CD4-positive, alpha-beta T cell treated with Interleukin-4 for 1 hour (primary cell): ENCODE data around the gene CDCA3.
"Not testable (repeated sequence)": the region's sequence is repeated elsewhere in the genome, so short reads cannot be mapped to it uniquely, and the experiment has no call there.

Experiments
- DNase-seq, 2 donors: peaks; one replicate each; pipeline ENCODE4 v3.0.0-alpha.2; 2020 to 2022

CDCA3 gene

DNA sequence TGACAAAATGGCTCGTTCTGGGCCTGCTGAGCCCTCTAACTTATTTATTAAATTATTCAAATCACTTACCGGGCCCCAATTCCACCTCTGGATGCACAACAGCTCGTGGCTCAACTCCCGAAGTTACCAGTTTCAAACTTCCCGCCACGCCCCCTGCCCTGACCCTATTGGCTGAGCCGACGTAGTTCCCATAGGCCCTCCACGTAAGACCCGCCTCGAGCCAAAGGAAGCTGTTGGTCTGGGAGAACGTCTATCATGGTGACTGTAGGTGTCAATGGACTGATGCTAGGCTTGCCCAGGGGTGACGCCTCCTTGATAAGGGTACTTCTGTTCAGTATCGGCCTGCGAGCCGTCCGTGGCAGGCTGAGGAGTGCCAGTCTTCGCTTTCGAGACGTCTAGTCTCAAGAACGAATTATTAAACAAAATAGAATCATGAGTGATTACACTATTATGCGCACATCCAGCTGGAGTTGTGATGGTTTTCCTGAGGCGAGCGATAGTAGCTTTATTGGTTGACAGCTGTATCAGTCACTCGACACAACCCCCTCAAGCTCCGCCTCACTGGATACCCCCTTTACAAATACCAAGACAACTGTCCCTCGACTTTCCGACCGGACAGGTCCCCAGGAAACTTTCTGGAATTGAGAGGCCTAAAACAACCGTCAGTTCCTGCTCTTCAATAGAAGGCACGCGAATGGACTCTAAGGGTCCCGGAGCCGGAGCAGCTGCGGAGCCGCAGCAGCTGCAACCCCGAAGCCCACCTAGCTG lies at the start of gene CDCA3:
Gene CDCA3 (minus strand): TSS at position 134 of the 768 bp plus-strand sequence. CDS start 334 bp downstream, outside the sequence.
- peak; percentile 97 for DNase-seq

DNA sequence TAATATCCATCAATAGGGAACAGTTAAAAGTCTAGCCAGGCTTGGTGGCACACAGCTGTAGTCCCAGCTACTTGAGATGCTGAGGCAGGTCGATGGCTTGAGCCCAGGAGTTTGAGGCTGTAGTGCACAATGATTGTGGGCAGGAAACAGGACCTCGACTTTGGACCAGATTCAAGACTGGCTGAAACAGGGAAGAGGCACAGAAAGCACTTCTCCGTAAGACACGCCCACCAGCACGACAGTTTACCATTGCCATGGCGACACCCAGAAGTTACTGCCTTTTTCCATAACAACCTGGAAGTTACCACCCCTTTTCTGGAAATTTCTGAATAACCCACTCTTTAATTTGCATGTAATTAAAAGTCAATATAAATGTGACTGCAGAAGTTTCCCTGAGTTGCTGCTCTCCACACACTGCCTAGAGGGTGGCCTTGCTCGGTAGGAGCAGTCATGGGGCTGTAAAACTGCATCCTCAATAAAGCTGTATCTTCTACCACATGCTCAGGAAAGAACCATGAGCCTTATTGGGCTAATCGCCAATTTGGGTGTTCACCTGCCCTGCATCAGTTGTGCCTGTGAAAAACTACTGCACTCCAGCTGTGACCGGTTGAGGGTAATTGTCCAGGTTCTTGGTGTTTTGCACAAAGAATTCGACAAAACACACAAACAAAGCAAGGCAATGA lies 48.9 kb upstream of the CDCA3 start:
- peak; percentile 33 to 71 for DNase-seq

DNA sequence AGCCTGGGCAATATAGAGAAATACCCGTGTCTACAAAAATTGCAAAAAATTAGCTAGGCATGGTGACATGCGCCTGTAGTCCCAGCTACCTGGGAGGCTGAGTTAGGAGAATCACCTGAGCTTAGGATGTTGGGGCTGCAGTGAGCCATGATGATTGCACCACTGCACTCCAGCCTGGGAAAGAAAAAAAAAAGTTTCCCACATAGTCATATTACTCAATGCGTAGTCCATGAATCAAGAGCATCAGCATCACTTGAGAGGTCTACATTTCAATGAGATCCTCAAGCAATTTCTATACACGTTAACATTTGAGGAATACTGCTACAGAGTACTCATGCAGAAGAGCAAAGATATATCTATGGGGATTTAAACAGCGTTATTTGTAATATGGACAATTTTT lies 48.3 kb upstream of the CDCA3 start:
- no peak for DNase-seq

DNA sequence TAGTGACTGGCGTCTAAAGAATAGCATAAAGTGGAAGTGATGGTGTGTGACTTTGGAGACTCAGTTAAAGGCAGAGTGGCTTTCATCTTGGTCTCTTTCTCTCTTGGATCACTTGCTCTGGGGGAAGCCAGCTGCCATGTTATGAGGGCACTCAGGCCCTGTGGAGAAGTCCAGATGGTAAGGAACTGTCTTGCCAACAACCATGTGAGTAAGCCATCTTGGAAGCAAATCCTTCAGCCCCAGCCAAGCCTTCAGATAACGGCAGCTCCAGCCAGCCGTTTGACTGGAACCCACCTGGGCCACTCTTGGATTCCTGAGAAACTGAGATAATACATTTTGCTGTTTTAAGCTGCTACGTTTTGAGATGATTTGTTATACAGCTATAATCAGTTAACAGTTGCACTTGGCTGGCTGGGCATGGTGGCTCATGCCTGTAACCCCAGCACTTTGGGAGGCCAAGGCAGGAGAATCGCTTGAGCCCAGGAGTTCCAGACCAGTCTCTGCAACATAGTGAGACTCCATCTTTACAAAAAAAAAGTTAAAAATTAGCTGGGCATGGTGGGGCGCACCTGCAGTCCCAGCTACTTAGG lies 45.9 kb upstream of the CDCA3 start:
- DNase-seq = no peak

DNA sequence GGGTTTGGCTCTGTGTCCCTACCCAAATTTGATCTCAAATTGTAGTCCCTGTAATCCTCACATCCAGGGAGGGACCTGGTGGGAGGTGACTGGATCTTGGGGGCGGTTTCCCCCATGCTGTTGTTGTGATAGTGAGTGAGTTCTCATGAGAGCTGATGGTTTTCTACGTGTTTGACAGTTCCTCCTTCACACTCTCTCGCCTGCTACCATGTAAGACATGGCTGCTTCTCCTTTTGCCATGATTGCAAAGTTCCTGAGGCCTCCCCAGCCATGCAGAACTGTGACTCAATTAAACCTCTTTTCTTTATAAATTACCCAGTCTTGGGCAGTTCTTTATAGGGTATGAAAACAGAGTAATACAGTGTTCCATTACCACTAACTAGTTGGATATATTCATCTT lies 43.2 kb upstream of the CDCA3 start:
- no peak for DNase-seq

DNA sequence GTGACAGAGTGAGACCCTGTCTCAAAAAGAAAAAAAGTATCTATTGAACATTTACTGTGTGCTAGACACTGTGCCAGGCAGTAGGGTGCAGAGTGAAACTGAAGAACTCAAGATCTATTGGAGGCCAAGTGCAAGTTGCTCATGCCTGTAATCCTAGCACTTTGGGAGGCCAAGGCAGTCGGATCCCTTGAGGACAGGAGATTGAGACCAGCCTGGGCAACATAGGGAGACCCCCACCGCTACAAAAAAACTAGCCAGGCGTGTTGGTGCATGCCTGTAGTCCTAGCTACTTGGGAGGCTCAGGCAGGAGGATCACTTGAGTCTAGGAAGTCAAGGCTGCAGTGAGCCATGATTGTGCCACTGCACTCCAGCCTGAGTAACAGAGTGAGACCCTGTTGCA lies 41.6 kb upstream of the CDCA3 start:
- DNase-seq = not testable (repeated sequence)

DNA sequence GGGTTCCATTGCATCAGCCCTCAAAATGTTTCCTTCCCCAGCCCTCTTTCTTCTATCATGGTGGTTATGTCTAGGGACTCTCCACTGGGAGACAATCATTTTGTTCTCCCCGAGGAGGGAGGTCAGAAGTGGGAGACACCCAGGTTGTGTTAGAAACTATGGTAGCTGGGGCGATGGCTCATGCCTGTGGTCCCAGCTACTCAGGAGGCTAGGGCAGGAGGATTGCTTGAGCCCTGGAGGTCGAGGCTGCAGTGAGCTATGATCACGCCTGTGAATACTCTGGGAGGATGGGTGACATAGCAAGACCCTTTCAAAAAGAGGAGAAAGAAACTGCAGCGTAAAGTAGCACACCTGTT lies 40.5 kb upstream of the CDCA3 start:
- no peak for DNase-seq

DNA sequence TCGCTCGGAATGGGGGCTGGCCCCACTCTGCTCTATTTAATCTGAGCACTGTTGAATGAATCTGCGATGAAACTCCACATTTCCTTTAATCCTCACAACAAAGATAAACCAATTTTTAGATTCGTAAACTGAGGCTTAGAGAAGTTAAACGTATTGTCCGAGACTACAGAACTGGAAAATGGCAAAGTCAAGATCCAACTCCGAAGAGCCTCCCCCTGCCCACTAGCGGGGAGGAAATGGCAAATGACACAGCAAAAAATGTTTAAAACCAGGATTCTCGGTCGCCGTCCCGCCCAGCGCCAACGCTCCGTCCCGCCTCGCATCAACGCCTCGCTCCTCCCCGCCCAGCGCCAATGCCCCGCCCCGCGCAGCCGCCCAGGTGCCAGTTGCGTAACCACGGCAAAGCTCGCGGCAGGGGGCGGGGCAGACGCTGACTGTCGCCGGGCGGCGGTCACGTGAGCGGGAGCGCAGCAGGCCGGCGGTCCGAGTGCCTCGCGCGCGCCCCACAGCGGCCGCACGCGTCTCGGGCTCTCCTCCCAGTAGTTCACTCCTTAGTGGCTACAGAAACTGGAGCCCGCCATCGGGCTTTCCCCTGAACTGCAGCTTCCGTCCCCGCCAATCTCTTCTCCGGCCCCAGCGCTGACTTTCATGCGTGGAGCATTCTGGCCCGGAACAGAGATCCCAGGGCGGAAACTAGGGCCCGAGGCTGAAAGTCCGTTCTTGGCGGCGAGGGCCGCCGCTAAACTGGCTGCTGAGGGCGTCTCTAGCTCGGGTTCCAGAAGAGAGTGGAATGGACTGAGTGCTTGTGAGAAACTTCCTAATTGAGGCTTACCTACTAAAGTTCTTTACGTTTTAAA lies 39.9 kb upstream of the CDCA3 start:
- DNase-seq = peak; percentile 98

DNA sequence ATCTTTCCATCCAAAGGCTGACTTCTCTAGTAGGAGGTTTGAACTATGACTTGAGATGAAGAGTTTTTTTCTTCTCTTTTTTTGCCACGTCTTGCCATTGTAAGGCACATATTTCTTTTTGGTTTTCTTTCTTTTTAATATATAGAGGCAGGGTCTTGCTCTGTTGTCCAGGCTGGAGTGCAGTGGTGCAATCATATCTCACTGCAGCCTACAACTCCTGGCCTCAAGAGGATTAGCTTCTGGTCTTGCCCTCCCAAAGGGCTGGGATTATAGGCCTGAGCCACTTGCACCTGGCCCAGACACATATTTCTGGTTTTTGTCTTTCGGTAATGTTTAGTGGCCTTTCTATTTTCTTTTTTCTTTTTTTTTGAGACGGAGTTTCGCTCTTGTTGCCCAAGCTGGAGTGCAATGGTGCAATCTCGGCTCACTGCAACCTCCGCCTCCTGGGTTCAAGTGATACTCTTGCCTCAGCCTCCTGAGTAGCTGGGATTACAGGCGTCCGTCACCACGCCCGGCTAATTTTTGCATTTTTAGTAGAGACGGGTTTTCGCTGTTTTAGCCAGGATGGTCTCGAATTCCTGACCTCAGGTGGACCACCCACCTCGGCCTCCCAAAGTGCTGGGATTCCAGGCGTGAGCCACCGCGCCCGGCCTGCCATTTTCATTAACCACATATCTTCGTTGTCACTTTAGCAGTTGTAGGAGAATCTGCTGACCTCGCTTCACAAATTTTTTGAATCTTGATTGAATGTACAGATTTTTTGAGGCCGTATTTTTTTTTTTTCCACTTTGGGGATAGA lies 38.9 kb upstream of the CDCA3 start:
- DNase-seq = not testable (repeated sequence)

DNA sequence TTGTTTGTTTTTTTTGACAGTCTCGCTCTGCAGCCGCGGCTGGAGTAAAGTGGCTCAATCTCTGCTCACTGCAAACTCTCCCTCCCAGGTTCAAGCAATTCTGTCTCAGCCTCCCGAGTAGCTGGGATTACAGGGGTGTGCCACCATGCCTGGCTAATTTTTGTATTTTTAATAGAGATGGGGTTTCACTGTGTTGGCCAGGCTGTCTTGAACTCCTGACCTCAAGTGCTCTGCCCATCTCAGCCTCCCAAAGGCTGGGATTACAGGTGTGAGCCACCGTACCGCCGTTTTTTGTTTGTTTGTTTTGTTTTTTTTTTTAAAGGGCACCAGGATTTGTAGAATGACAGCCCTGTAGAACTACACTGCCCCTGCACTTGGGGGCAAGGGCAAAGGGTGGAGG lies 37.7 kb upstream of the CDCA3 start:
- not testable (repeated sequence) for DNase-seq

DNA sequence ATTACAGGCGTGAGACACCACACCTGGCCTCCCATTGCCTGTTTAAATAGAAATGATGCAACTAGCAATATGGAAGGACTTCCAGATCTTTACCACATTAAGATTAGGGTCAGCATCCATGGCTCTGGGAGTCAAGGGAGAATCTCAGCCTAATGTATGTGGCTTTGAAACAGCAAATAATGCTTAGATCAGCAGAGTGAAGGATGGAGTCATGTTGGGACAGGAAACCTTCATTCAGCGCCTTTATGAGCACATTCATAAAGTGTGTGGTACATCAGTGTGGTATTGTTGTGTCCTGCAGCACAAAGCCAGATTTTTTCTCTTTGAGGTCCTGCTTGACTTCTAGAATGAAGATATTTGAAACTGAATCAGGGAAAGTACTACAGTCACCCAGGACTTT lies 37.3 kb upstream of the CDCA3 start:
- DNase-seq = no peak

DNA sequence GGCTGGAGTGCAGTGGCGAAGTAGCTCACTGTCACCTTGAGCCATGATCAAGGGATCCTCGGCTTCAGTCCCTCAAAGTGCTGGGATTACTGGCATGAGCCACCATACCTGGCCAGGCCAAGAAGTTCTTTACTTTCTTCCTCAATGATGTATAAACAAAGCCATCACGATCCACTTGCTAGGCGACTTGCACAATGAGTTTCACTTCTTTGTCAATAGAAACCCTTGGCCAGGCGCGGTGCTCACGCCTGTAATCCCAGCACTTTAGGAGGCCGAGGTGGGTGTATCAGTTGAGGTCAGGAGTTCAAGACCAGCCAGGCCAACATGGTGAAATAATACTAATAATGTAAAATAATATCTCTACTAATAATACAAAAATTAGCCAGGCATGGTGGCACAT lies 36.4 kb upstream of the CDCA3 start:
- DNase-seq = no peak

DNA sequence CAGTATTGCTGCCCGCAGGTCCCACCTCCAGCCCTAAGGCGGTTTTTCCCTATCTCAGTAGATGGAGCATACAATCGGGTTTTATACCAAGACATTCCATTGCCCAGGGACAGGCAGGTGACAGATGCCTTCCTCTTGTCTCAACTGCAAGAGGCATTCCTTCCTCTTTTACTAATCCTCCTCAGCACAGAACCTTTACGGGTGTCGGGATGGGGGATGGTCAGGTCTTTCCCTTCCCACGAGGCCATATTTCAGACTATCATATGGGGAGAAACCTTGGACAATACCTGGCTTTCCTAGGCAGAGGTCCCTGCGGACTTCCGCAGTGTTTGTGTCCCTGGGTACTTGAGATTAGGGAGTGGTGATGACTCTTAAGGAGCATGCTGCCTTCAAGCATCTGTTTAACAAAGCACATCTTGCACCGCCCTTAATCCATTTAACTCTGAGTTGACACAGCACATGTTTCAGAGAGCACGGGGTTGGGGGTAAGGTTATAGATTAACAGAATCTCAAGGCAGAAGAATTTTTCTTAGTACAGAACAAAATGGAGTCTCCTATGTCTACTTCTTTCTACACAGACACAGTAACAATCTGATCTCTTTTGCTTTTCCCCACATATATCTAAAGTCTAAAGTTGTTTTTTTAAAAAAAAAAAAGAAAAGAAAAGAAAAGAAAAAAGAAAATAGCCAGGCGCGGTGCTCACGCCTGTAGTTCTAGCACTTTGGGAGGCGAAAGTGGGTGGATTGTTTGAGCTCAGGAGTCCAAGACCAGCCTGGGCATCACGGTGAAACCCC lies 35.3 kb upstream of the CDCA3 start:
- DNase-seq = not testable (repeated sequence)

DNA sequence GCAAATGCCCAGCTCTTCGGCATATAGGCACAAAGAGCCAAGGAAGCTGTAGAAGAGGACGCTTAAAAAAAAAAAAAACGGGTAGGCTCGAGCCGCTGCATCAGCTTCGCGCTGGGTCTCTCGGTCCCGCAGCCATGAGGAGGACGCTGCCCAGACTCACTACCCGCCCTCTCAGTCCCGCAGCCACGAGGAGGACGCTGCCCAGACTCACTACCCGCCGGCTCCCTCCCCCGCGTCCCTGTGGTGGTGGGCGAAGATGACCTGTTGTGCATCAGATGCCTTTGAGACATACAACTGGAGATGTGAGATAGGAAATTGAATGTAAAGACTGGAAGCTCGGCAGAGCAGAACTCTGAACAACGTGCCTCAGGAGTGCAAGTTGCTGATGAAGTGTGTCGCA lies 33.5 kb upstream of the CDCA3 start:
- no peak for DNase-seq

DNA sequence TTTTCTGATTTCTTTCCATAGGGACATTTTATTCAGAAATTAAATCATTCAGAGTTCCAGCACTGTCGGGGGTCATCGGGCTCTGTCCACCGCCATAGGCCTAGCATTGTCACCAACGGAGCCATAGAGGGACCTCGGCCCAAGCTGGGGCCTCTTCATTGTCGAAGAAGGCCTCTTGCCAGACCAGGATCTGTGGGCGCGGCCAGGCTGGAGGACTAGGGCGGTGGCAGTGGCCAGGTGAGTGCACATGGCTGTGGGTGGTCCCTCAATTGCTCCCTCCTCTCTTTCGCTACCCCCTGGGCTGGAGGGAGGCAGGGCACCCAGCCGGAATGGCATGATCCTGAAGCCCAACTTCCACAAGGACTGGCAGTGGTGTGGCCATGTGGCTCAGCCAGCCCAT lies 32.6 kb upstream of the CDCA3 start:
- no peak for DNase-seq

DNA sequence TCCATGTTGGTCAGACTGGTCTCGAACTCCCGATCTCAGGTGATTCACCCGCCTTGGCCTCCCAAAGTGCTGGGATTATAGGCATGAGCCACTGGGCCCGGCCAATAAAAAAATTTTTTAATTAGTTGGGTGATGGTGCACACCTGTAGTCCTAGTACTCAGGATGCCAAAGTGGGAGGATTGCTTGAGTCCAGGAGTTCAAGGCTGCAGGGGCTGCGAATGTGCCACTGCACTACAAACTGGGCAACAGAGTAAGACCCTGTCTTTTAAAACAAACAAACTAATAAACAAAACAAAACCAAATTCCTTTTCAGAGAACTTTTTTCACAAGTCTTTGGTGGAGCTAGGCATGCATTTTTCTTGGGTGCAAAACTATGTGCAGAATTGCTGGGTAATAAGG lies 32.2 kb upstream of the CDCA3 start:
- no peak for DNase-seq

DNA sequence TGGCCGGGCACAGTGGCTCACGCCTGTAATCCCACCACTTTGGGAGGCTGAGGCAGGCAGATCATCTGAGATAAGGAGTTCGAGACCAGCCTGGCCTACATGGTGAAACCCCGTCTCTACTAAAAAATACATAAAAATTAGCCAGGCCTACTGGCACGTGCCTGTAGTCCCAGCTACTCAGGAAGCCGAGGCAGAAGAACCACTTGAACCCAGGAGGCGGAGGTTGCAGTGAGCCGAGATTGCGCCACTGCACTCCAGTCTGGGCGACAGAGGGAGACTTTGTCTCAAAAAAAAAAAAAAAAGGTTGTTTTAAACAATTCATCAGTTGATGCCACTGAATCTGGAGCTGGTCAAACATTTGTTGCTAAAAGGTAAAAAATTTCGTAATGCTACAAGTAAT lies 28.7 kb upstream of the CDCA3 start:
- not testable (repeated sequence) for DNase-seq

DNA sequence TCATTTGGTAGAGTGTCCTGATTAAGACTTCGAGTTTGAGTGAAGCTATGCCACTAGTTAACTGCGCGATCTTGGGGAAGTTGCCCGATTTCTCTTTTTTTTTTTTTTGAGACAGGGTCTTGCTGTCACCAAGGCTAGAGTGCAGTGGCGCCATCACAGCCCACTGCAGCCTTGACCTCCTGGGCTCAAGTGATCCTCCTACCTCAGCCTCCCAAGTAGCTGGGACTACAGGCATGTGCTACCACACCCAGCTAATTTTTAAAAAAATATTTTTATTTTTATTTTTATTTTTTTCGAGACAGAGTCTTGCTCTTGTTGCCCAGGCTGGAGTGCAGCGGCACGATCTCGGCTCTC lies 22.9 kb upstream of the CDCA3 start:
- not testable (repeated sequence) for DNase-seq

DNA sequence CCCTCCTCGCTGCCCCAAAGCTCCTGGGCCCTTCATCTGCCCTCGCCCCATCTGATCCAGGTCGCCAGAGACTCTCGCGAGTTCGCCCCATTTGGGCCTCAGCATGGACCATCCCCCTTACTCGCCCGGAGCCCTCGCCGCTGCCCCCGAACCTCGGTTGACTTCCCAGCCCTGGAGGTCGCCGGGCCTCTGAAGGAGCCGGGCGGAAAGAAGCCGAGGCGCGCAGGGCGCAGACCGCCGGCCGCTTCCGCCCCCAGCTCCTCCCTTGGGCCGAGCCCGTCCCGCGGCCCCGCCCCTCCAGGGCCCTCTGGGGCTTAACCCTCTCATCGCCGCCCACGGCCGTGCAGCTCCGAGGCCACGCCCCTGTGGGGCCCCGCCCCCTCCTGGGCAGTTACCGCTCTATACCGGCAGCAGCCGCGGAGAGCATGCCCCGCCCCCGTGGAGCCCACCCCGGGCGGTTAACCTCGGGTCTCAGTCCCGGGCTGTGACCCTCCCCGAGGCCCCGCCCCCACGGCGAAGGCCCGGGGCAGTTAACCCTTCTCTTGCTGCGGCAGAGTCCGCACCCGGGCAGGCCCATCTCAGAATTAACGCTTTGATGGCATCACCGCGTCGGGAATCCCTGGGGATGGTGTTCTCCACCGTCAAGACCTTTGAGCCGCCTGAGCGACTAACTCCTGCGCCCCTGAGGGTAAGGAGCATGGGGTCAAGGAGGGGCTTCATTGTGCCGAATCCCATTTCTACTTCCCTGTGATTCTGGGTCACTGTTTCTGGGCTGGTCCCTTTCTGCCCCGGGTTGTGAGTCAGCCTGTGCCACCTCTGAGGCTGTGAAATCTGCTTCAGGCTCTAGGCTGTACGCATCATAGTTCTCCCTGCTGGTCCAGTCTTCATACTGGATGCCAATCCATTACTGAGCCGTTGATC lies 22.3 kb upstream of the CDCA3 start, which contains the start of gene SPSB2:
Gene SPSB2 (minus strand): TSS at position 210 of the 921 bp plus-strand sequence. CDS start 402 bp downstream, outside the sequence.
- DNase-seq = peak; percentile 97 to 98
